Measurements from ENCODE around the gene AMACR. TPM values are rescaled to one million over a fixed set of nuclear protein-coding genes. Genes with fewer than 3 reads are reported as not detected.
"Not testable (repeated sequence)": the region's sequence is repeated elsewhere in the genome, so short reads cannot be mapped to it uniquely, and the experiment has no call there.

Gene AMACR
- total RNA-seq, 2 experiments from 2014 or later = 6.5 to 7.7 TPM

DNA sequence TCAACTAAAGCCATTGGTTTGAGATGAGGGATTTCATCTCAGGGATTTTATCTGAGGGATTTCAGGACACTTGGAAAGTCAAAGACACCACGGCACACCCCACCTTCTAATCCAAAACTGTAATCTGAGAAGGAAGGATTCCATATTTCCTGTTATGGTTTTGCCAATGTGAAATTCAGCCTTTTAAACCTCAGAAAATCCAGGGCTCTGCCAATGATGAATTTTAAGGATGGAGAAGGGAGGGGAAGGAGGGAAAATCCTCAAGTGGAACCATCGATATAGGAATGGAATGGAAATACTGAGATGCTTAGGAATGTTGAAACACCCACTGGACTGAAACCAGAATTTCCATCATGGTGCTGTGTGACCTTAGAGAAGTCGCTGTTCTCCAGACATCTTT lies 29.9 kb upstream of the AMACR start:
- no peak for TF ChIP-seq CTCF (IDR thresholded peaks at IDR 0.05)
- DNase-seq (no peak), ATAC-seq (no peak)
- H3K4me3 Mint-ChIP-seq = no peak overlapping the region
- no peak overlapping the region for H3K27ac Mint-ChIP-seq
- no peaks in the 10 kb centered on the region for H3K9me3 Mint-ChIP-seq
- POLR2A ChIA-PET = no interaction called here
- H3K36me3 Mint-ChIP-seq (ENCODE audit: low read depth) = peaks cover 6% of the 10 kb centered on the region
- intact Hi-C loops (cut with micrococcal nuclease) = no loop called here
- CTCF ChIA-PET = no interaction called here
- H3K27me3 Mint-ChIP-seq = no peaks in the 10 kb centered on the region
- no peaks in the 10 kb centered on the region for H3K4me1 Mint-ChIP-seq (ENCODE audit: low read depth)

- intact Hi-C loops (cut with micrococcal nuclease) = no loop called here
- H3K4me1 Mint-ChIP-seq (ENCODE audit: low read depth) = no peaks in the 10 kb centered on the region
- no peak overlapping the region for H3K4me3 Mint-ChIP-seq
- ATAC-seq (no peak), DNase-seq (no peak)
- H3K27me3 Mint-ChIP-seq = no peaks in the 10 kb centered on the region
- H3K27ac Mint-ChIP-seq = no peak overlapping the region
- no peak for TF ChIP-seq CTCF (IDR thresholded peaks at IDR 0.05)
- ChIA-PET POLR2A (no interaction called here), CTCF (interaction anchor here (1.3 to 1.5 kb wide), 2 partner anchors 14 to 97 kb away, joined by 3 to 4 read pairs; no protein-coding TSS in a partner anchor)
- H3K36me3 Mint-ChIP-seq (ENCODE audit: low read depth) = peaks cover 6% of the 10 kb centered on the region
- H3K9me3 Mint-ChIP-seq = no peaks in the 10 kb centered on the region
Measured at GRCh38 chr5:34035756-34036155, 27.9 kb upstream of the AMACR start.

- intact Hi-C loops (cut with micrococcal nuclease) = no loop called here
- DNase-seq (no peak), ATAC-seq (no peak)
- no peak overlapping the region for H3K4me3 Mint-ChIP-seq
- no peaks in the 10 kb centered on the region for H3K9me3 Mint-ChIP-seq
- TF ChIP-seq CTCF (IDR thresholded peaks at IDR 0.05) = no peak
- ChIA-PET CTCF (interaction anchor here (1.3 to 1.5 kb wide), 2 partner anchors 15 to 96 kb away, joined by 3 to 4 read pairs; no protein-coding TSS in a partner anchor), POLR2A (no interaction called here)
- H3K4me1 Mint-ChIP-seq (ENCODE audit: low read depth) = no peaks in the 10 kb centered on the region
- H3K27me3 Mint-ChIP-seq = no peaks in the 10 kb centered on the region
- H3K27ac Mint-ChIP-seq = no peak overlapping the region
- H3K36me3 Mint-ChIP-seq (ENCODE audit: low read depth) = peaks cover 6% of the 10 kb centered on the region
Measured at GRCh38 chr5:34034534-34035327, 26.9 kb upstream of the AMACR start.

- no peaks in the 10 kb centered on the region for H3K27me3 Mint-ChIP-seq
- no peak overlapping the region for H3K27ac Mint-ChIP-seq
- intact Hi-C loops (cut with micrococcal nuclease) = no loop called here
- POLR2A ChIA-PET = no interaction called here
- ATAC-seq (no peak), DNase-seq (no peak)
- H3K4me3 Mint-ChIP-seq = no peak overlapping the region
- peaks cover 9% of the 10 kb centered on the region for H3K36me3 Mint-ChIP-seq (ENCODE audit: low read depth)
- H3K9me3 Mint-ChIP-seq = no peaks in the 10 kb centered on the region
- TF ChIP-seq CTCF (IDR thresholded peaks at IDR 0.05) = no peak
- no peaks in the 10 kb centered on the region for H3K4me1 Mint-ChIP-seq (ENCODE audit: low read depth)
- CTCF ChIA-PET = no interaction called here
Measured at GRCh38 chr5:34031966-34032365, 24.1 kb upstream of the AMACR start.

- POLR2A ChIA-PET = no interaction called here
- TF ChIP-seq CTCF (IDR thresholded peaks at IDR 0.05) = no peak
- no peak for ATAC-seq
Measured at GRCh38 chr5:34031117-34031516, 23.3 kb upstream of the AMACR start.

DNA sequence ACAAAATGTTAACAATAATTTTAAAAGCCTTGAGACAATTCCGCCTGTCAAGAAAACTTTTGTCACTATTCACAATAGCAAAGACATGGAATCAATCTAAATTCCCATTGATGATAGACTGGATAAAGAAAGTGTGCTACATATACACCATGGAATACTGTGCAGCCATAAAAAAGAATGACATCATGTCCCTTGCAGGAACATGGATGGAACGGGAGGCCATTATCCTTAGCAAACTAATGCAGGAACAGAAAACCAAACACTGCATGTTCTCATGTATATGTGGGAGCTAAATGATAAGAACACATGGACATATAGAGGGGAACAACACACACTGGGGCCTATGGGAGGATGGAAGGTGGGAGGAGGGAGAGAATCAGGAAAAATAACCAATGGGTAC lies 22.7 kb upstream of the AMACR start:
- H3K4me3 Mint-ChIP-seq; intact Hi-C loops (cut with micrococcal nuclease); POLR2A ChIA-PET; DNase-seq; H3K4me1 Mint-ChIP-seq (ENCODE audit: low read depth); H3K9me3 Mint-ChIP-seq; H3K36me3 Mint-ChIP-seq (ENCODE audit: low read depth); H3K27ac Mint-ChIP-seq; ATAC-seq; H3K27me3 Mint-ChIP-seq: not testable (repeated sequence)
- CTCF ChIA-PET = interaction anchor here (0.9 kb wide), 1 partner anchor 19 kb away, joined by 3 read pairs; no protein-coding TSS in a partner anchor

More at GRCh38 chr5:34031117-34031516, 23.3 kb upstream of the AMACR start:
- no peaks in the 10 kb centered on the region for H3K9me3 Mint-ChIP-seq
- DNase-seq = no peak
- peaks cover 9% of the 10 kb centered on the region for H3K36me3 Mint-ChIP-seq (ENCODE audit: low read depth)
- intact Hi-C loops (cut with micrococcal nuclease) = no loop called here
- no peak overlapping the region for H3K4me3 Mint-ChIP-seq
- no peak overlapping the region for H3K27ac Mint-ChIP-seq
- no peaks in the 10 kb centered on the region for H3K4me1 Mint-ChIP-seq (ENCODE audit: low read depth)
- H3K27me3 Mint-ChIP-seq = no peaks in the 10 kb centered on the region
- CTCF ChIA-PET = interaction anchor here (0.9 kb wide), 1 partner anchor 19 kb away, joined by 3 read pairs; no protein-coding TSS in a partner anchor

All from activated CD8-positive, alpha-beta T cell treated with anti-CD3 and anti-CD28 coated beads for 36 hours (primary cell).